Mesendoderm (in vitro differentiated cells): ENCODE results near the gene C20orf96.
A peak's percentile ranks its signal among the peaks of the same experiment; 100 is the strongest.

Experiments used
- DNase-seq: peaks from one replicate; pipeline ENCODE4 v3.0.0; 2013
- H2AK5ac ChIP-seq: 2 replicates; pipeline ENCODE4 v1.6.1; 2013; ENCODE audit warnings: low read length, inconsistent platforms
- H2BK120ac ChIP-seq: 2 replicates; pipeline ENCODE4 v1.6.1; 2013; ENCODE audit warnings: low read depth, mild to moderate bottlenecking, low read length, moderate library complexity, mixed read lengths
- H2BK15ac ChIP-seq: replicated peaks from 2 replicates; pipeline ENCODE4 v1.6.1; 2013; ENCODE audit warnings: low read depth, mild to moderate bottlenecking, moderate library complexity
- H2BK5ac ChIP-seq: 2 replicates; pipeline ENCODE4 v1.6.1; 2013; ENCODE audit warnings: low read length, inconsistent platforms
- H3K18ac ChIP-seq: 2 replicates; pipeline ENCODE4 v1.6.1; 2013; ENCODE audit warnings: mild to moderate bottlenecking, low read length, mixed read lengths
- H3K23ac ChIP-seq: one replicate; pipeline ENCODE4 v1.6.1; 2013; ENCODE audit warnings: low read length
- H3K27ac ChIP-seq: 2 replicates; pipeline ENCODE4 v1.5.1; 2013; ENCODE audit warnings: low read depth, mild to moderate bottlenecking, inconsistent platforms, low read length, moderate library complexity
- H3K27me3 ChIP-seq: 2 replicates; pipeline ENCODE4 v1.6.1; 2013; ENCODE audit warnings: low read length, control low read depth, mild to moderate bottlenecking, inconsistent platforms; ENCODE audit not compliant: insufficient read depth, poor library complexity
- H3K36me3 ChIP-seq: 2 replicates; pipeline ENCODE4 v1.6.1; 2013; ENCODE audit warnings: low read length, inconsistent platforms; ENCODE audit not compliant: control insufficient read depth, insufficient read depth
- H3K4ac ChIP-seq: one replicate; pipeline ENCODE4 v1.6.1; 2013; ENCODE audit warnings: low read depth, mild to moderate bottlenecking, low read length, moderate library complexity
- H3K4me1 ChIP-seq: 2 replicates; pipeline ENCODE4 v1.6.1; 2013; ENCODE audit warnings: low read depth, low read length, inconsistent platforms; ENCODE audit not compliant: control insufficient read depth
- H3K4me2 ChIP-seq: 2 replicates; pipeline ENCODE4 v1.6.1; 2013; ENCODE audit warnings: low read length
- H3K4me3 ChIP-seq: 2 replicates; pipeline ENCODE4 v1.5.1; 2013; ENCODE audit warnings: mild to moderate bottlenecking, low read length
- H3K56ac ChIP-seq: one replicate; pipeline ENCODE4 v1.6.1; 2013; ENCODE audit warnings: low read length
- H3K79me1 ChIP-seq: 2 replicates; pipeline ENCODE4 v1.6.1; 2013; ENCODE audit warnings: low read length, inconsistent platforms
- H3K79me2 ChIP-seq: 2 replicates; pipeline ENCODE4 v1.6.1; 2013; ENCODE audit warnings: mild to moderate bottlenecking, low read length; ENCODE audit not compliant: control insufficient read depth, insufficient read depth
- H3K9ac ChIP-seq: 2 replicates; pipeline ENCODE4 v1.6.1; 2013; ENCODE audit warnings: low read length, inconsistent platforms
- H4K5ac ChIP-seq: one replicate; pipeline ENCODE4 v1.6.1; 2013; ENCODE audit warnings: low read length
- H4K8ac ChIP-seq: one replicate; pipeline ENCODE4 v1.6.1; 2013; ENCODE audit warnings: low read depth, mild to moderate bottlenecking, control low read depth, low read length, moderate library complexity
- WGBS: extraction: QIAGEN DNeasy Blood & Tissue Kit; methylation state at CpG from one replicate; pipeline ENCODE4 v1.1.7; 2013; ENCODE audit warnings: low lambda C conversion rate, missing lambda C conversion rate; ENCODE audit not compliant: insufficient coverage; ENCODE audit errors: extremely low coverage; 5-methylcytosine and 5-hydroxymethylcytosine counted together

C20orf96 gene

GRCh38 chr20:328975-329695 lies 38.6 kb upstream of the C20orf96 start:
- WGBS = no CpG with 5 or more reads among the region's 7 CpGs
- H3K4me2 ChIP-seq = no peak overlapping the region
- H3K4ac ChIP-seq = no peak overlapping the region
- no peaks in the 10 kb centered on the region for H3K4me1 ChIP-seq
- no peak overlapping the region for H3K4me3 ChIP-seq
- no peak overlapping the region for H2AK5ac ChIP-seq
- H3K27ac ChIP-seq = no peak overlapping the region
- H3K79me1 ChIP-seq = peaks cover 12% of the 10 kb centered on the region
- H3K27me3 ChIP-seq = no peaks in the 10 kb centered on the region
- H3K56ac ChIP-seq = peak overlapping the region; percentile 46
- H3K23ac ChIP-seq = no peak overlapping the region
- no peak overlapping the region for H3K18ac ChIP-seq
- H4K8ac ChIP-seq = no peak overlapping the region
- peak overlapping the region; percentile 36 for H3K9ac ChIP-seq
- no peak overlapping the region for H2BK5ac ChIP-seq
- H3K36me3 ChIP-seq = peaks cover 3% of the 10 kb centered on the region
- H3K79me2 ChIP-seq = peaks cover 15% of the 10 kb centered on the region
- H2BK15ac ChIP-seq = no peak overlapping the region
- no peak overlapping the region for H2BK120ac ChIP-seq
- no peak for DNase-seq
- H4K5ac ChIP-seq = no peak overlapping the region

- Histone ChIP-seq H3K56ac (peak overlapping the region; percentile 98), H3K4me1 (no peaks in the 10 kb centered on the region), H3K4ac (no peak overlapping the region), H3K27ac (no peak overlapping the region), H2BK120ac (no peak overlapping the region), H3K27me3 (no peaks in the 10 kb centered on the region), H4K5ac (no peak overlapping the region), H3K9ac (peak overlapping the region; percentile 91), H2AK5ac (no peak overlapping the region), H3K36me3 (peaks cover 3% of the 10 kb centered on the region), H2BK5ac (no peak overlapping the region), H3K18ac (no peak overlapping the region), H3K79me2 (peaks cover 15% of the 10 kb centered on the region), H2BK15ac (no peak overlapping the region), H3K4me3 (peak overlapping the region; percentile 81), H3K4me2 (peak overlapping the region; percentile 79), H3K23ac (no peak overlapping the region), H4K8ac (no peak overlapping the region), H3K79me1 (peaks cover 12% of the 10 kb centered on the region)
- no CpG with 5 or more reads among the region's 31 CpGs for WGBS
- no peak for DNase-seq
These were observed 37.8 kb upstream of the C20orf96 start for GRCh38 chr20:328027-328974.

GRCh38 chr20:327186-328026 lies 36.9 kb upstream of the C20orf96 start:
- DNase-seq = peak; percentile 97
- Histone ChIP-seq H3K4me3 (peak overlapping the region; percentile 81), H3K79me2 (peaks cover 15% of the 10 kb centered on the region), H2BK15ac (no peak overlapping the region), H3K27me3 (no peaks in the 10 kb centered on the region), H3K36me3 (peaks cover 3% of the 10 kb centered on the region), H2BK120ac (no peak overlapping the region), H3K4ac (no peak overlapping the region), H3K56ac (peak overlapping the region; percentile 98), H3K4me1 (no peaks in the 10 kb centered on the region), H3K27ac (no peak overlapping the region), H2AK5ac (no peak overlapping the region), H3K79me1 (peaks cover 12% of the 10 kb centered on the region), H4K5ac (no peak overlapping the region), H3K4me2 (peak overlapping the region; percentile 79), H3K9ac (peak overlapping the region; percentile 91), H3K18ac (no peak overlapping the region), H2BK5ac (no peak overlapping the region), H4K8ac (no peak overlapping the region), H3K23ac (peak overlapping the region; percentile 57)
- no CpG with 5 or more reads among the region's 47 CpGs for WGBS

- H3K79me1 ChIP-seq = peaks cover 12% of the 10 kb centered on the region
- peak overlapping the region; percentile 88 for H3K18ac ChIP-seq
- no CpG with 5 or more reads among the region's 38 CpGs for WGBS
- no peak overlapping the region for H2AK5ac ChIP-seq
- peak; percentile 63 for DNase-seq
- peak overlapping the region; percentile 98 for H3K56ac ChIP-seq
- peak overlapping the region; percentile 95 for H3K9ac ChIP-seq
- H3K27me3 ChIP-seq = no peaks in the 10 kb centered on the region
- no peak overlapping the region for H2BK120ac ChIP-seq
- H3K4ac ChIP-seq = peak overlapping the region; percentile 46
- H4K5ac ChIP-seq = no peak overlapping the region
- H3K36me3 ChIP-seq = peaks cover 3% of the 10 kb centered on the region
- H3K23ac ChIP-seq = peak overlapping the region; percentile 91
- no peak overlapping the region for H4K8ac ChIP-seq
- H3K4me3 ChIP-seq = peak overlapping the region; percentile 85
- peak overlapping the region; percentile 96 for H3K27ac ChIP-seq
- peak overlapping the region; percentile 90 for H2BK5ac ChIP-seq
- no peak overlapping the region for H2BK15ac ChIP-seq
- H3K4me1 ChIP-seq = no peaks in the 10 kb centered on the region
- H3K4me2 ChIP-seq = peak overlapping the region; percentile 65
- peaks cover 15% of the 10 kb centered on the region for H3K79me2 ChIP-seq
These were observed 36.2 kb upstream of the C20orf96 start for GRCh38 chr20:326645-327185.

GRCh38 chr20:325889-326644 lies 35.5 kb upstream of the C20orf96 start:
- peaks cover 3% of the 10 kb centered on the region for H3K36me3 ChIP-seq
- WGBS = no CpG with 5 or more reads among the region's 103 CpGs
- H3K4ac ChIP-seq = peak overlapping the region; percentile 46
- no peaks in the 10 kb centered on the region for H3K4me1 ChIP-seq
- peak overlapping the region; percentile 96 for H3K27ac ChIP-seq
- H3K9ac ChIP-seq = peak overlapping the region; percentile 95
- no peaks in the 10 kb centered on the region for H3K27me3 ChIP-seq
- no peak overlapping the region for H4K8ac ChIP-seq
- H3K4me2 ChIP-seq = peak overlapping the region; percentile 70
- no peak overlapping the region for H2BK120ac ChIP-seq
- DNase-seq = peak; percentile 84
- peak overlapping the region; percentile 92 for H3K23ac ChIP-seq
- H2BK5ac ChIP-seq = peak overlapping the region; percentile 90
- peak overlapping the region; percentile 98 for H3K56ac ChIP-seq
- H2AK5ac ChIP-seq = no peak overlapping the region
- no peak overlapping the region for H4K5ac ChIP-seq
- H3K18ac ChIP-seq = peak overlapping the region; percentile 88
- peaks cover 15% of the 10 kb centered on the region for H3K79me2 ChIP-seq
- H2BK15ac ChIP-seq = no peak overlapping the region
- H3K79me1 ChIP-seq = peaks cover 12% of the 10 kb centered on the region
- H3K4me3 ChIP-seq = peak overlapping the region; percentile 85
